Choroid plexus epithelial cell (primary cell): Measurements from ENCODE around the gene NALCN.

Experiments used
- DNase-seq: peaks from one replicate; pipeline ENCODE4 v3.0.0-alpha.2; 2010; ENCODE audit warnings: low read depth
- H3K4me3 ChIP-seq: 2 replicates; pipeline ENCODE4 v1.5.1; 2011; ENCODE audit warnings: low read depth, mild to moderate bottlenecking, control low read depth, low read length, moderate library complexity
- CTCF ChIP-seq: conservative IDR thresholded peaks from 2 replicates; pipeline ENCODE4 v1.5.1; 2011; ENCODE audit warnings: low read depth, mild to moderate bottlenecking, control low read depth, inconsistent platforms, low read length, moderate library complexity

Gene NALCN

GRCh38 chr13:101036546-101036945, 379.8 kb downstream of the NALCN start:
- no peak for TF ChIP-seq CTCF
- no peak for DNase-seq
- no peak overlapping the region for H3K4me3 ChIP-seq

DNA sequence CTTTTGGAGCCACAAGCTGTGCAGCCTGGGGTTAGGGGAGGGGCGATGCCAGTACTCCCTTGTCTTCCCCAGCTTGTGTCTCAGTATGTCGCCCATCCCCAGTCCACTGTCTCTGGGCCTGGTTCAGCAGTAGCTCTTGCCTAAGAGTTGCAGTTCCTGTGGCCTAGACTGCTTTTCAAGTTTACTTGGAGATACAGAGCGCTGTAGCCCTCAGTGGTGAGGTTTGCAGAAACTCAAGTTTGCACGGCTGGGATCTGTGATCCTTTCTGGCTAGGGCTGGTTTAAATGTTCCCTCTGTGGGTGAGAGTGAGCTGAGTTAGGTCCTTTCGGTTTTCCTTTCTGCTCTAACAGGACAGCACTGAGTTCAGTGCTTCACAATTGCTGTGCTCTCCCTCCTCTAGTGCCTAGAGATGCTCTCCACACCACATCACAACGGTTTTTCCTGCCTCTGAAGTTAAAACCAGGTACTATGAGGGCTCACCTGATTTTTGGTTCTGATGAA, 381.1 kb downstream of the NALCN start:
- no peak for DNase-seq
- H3K4me3 ChIP-seq, result no peak overlapping the region
- no peak for TF ChIP-seq CTCF

DNA sequence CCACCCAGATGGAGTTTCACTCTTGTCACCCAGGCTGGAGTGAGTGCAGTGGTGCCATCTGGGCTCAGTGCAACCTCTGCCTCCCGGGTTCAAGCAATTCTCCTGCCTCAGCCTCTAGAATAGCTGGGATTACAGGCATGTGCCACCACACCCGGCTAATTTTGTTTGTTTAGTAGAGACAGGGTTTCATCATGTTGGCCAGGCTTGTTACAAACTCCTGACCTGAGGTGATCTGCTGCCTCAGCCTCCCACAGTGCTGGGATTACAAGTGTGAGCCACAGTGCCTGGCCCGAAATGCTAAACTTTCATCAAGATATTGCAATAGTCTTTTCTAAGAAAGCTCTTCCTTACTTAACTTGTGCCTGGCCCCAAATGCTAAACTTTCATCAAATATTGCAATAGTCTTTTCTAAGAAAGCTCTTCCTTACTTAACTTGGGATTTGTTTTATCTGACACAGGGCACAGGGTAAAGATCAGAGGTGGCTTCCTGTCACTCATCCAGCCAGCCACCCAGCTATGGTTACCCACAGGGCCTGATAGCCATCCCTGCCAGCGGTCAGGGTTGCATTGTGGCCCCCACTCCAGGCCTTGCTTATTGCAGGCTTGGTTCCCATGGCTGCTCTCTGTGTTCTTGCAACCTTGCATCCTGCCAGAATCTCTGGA, 389.4 kb downstream of the NALCN start:
- no peak for TF ChIP-seq CTCF
- H3K4me3 ChIP-seq, result no peak overlapping the region
- DNase-seq, result no peak

- TF ChIP-seq CTCF, result no peak
- DNase-seq, result no peak
- H3K4me3 ChIP-seq, result no peak overlapping the region
These were observed 390.0 kb downstream of the NALCN start for GRCh38 chr13:101026328-101026727.

GRCh38 chr13:101025925-101026324, 390.4 kb downstream of the NALCN start:
- no peak for DNase-seq
- H3K4me3 ChIP-seq, result no peak overlapping the region

DNA sequence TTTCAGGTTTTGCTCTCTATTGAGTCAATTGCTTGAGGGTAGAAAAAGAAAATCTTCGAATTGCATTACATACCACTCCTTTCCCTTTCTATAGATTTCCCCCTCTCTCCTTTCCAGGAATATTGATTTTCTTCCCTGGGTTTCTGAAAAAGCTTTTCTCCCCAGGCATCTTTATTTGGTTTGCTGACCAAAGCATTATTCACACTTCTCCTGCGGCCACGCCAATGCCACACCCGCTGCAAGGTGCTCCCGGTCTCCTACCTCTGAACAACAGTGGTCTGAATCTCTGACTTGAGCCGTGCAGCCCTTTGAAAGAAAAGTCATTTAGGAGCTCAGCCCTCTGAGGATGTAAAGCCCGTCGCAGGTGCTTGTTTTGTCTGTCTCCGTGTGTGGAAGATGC, 390.8 kb downstream of the NALCN start:
- DNase-seq, result no peak
- no peak for TF ChIP-seq CTCF
- no peak overlapping the region for H3K4me3 ChIP-seq

More at GRCh38 chr13:101025925-101026324, 390.4 kb downstream of the NALCN start:
- no peak for TF ChIP-seq CTCF

DNA sequence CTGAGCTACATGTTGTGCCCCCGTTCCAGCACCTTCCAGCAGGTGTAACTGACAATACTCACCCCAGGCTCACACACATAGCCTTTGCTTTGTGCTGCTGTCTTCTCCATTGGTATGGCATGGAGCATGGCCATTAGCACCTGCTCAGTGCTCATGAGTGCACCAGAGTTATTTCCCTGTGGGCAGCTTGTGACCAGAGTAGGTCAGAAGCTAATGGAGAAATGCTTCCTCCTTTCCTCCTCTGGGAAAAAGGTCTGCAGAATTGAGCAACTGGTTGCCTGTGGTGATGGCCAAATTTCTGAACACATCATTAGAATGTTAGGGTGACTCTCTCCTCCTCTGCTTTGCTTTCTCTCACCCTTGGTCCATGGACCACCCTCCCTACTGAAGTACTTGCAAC, 397.2 kb downstream of the NALCN start:
- no peak for TF ChIP-seq CTCF
- no peak overlapping the region for H3K4me3 ChIP-seq
- DNase-seq, result no peak
